GM21576 (cell line): ENCODE data around the gene NDNF.

Experiments used
- ATAC-seq: cut with Tn5 transposase; IDR thresholded peaks from one replicate; pipeline ENCODE4 v1.9.1; 2021; ENCODE audit warnings: mild to moderate bottlenecking, moderate library complexity; ENCODE audit not compliant: unreplicated experiment

Gene NDNF, protein sequence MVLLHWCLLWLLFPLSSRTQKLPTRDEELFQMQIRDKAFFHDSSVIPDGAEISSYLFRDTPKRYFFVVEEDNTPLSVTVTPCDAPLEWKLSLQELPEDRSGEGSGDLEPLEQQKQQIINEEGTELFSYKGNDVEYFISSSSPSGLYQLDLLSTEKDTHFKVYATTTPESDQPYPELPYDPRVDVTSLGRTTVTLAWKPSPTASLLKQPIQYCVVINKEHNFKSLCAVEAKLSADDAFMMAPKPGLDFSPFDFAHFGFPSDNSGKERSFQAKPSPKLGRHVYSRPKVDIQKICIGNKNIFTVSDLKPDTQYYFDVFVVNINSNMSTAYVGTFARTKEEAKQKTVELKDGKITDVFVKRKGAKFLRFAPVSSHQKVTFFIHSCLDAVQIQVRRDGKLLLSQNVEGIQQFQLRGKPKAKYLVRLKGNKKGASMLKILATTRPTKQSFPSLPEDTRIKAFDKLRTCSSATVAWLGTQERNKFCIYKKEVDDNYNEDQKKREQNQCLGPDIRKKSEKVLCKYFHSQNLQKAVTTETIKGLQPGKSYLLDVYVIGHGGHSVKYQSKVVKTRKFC

DNA sequence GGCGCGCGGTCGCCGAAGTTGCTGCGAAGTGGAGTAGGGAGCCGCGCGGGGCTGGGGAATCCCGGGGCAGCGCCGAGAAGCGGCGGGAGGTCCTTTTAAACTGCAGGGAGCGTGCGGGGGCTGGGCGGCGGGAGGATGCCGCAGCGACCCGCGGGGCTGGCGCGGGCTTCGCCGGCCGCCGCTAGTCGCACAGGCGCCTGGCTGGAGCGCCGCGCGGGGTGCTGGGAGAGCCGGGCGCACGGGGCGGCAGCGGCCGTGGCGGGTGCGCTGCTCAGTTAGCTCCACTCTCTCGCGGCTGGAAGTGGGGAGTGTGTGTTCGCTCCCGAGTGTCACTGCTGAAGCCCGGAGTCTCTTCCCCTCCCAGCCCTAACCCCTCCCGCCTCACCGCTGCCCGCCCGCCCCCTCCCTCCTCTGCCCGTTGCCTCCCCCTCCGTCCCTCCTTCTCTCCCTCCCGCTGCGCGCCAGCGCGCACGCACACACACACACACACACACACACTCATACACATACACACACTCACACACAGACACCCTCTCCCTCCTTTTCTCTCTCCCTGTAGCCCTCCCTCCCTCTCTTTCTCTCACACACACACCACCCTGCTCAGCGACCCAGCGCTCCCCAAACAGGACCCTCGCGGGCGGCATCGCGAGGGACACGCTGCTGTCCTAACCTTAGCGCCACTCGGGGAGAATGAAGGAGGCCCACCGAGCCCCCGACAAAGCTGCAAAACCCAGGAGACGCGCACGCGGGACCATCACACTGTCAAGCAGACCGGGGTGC, at the start of gene NDNF:
NDNF (minus strand) TSS at position 312 of the 780 bp plus-strand sequence. CDS start 26,698 bp downstream, outside the sequence.
- ATAC-seq, result no peak

GRCh38 chr4:121119715-121120114, 47.4 kb upstream of the NDNF start:
- no peak for ATAC-seq

DNA sequence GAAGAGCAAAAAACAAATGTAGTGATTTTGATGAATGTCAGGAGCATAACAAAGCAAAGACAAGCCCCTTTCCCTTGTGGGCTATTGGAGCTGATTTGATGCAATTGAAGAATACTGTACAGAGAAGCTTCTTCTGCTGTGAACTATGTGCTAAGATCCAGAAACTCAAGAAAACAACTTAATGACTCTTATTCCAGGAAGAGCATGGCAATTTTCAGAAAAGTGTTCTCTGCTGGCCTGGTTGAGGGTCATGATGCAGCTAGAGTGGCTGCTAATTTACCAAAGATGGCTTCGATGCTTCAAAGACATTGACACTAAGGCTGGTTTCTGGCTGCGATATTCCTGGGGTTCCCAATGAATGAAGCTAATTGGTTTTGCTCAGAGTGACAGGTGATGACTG, 46.0 kb upstream of the NDNF start:
- ATAC-seq, result no peak

GRCh38 chr4:121114756-121115155, 42.4 kb upstream of the NDNF start:
- no peak for ATAC-seq

- no peak for ATAC-seq
Observed at GRCh38 chr4:121112530-121112929, 40.2 kb upstream of the NDNF start.

DNA sequence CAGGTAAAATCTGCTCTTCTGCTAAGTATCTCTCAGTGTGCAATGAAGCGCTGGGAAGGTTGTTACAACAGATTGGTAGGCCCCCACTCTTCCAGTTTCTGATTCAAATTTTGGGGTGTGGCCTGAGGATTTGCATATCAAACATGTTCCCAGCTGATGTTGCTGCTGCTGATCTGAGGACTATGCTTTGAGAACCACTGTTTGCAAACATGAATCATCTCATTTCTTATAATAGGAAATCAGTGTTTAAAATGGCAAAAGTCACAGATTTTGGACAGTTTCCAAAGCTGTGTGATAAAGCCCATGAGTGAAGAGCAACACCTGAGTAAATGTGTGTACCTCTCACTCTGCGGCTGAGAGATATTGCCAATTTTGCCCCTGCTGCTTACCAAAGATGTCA, 36.2 kb upstream of the NDNF start:
- ATAC-seq, result no peak

- ATAC-seq, result no peak
Observed at GRCh38 chr4:121107507-121107906, 35.2 kb upstream of the NDNF start.

DNA sequence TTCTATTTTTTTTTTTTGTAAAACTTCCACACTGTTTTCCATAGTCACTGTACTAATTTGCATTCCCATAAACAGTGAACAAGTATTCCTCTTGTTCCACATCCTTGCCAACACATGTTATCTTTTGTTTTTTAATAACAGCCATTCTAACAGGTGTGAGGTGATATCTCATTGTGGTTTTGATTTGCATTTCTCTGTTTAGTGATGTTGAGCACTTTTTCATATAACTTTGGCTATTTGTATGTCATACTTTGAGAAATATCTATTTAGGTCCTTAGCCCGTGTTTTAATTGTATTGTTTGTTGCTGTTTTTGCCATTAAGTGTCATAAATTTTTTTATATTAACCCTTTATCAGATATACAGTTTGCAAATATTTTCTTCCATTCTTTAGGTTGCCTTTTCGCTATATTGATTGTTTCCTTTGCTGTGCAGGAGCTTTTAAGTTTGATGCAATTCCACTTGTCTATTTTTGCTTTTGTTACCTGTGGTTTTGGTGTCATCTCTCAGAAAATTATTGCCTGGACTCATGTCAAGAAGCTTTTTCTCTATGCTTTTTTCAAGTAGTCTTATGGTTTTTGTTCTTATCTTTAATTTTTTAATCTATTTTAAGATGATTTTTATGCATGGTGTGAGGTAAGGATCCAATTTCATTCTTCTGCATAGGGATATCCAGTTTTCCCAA, 27.9 kb upstream of the NDNF start:
- ATAC-seq, result no peak

DNA sequence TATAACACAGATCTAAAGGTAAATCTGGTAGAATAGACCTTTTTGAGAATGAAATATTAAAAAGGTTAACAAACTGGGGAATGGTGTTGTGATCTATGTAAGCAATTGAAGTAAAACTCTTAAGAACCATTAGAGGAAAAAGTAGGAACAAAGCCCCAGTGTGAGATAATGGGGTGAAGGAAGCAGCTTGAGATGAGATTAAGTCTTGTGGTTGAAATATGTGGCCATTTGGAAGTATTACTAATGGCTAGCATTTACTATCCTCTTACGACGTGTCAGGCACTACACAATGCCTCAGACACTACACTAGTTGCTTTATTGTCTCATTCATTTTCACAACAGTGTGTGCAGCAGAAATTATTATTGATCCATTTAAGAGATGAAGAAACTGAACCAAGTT, 25.9 kb upstream of the NDNF start:
- ATAC-seq, result no peak

DNA sequence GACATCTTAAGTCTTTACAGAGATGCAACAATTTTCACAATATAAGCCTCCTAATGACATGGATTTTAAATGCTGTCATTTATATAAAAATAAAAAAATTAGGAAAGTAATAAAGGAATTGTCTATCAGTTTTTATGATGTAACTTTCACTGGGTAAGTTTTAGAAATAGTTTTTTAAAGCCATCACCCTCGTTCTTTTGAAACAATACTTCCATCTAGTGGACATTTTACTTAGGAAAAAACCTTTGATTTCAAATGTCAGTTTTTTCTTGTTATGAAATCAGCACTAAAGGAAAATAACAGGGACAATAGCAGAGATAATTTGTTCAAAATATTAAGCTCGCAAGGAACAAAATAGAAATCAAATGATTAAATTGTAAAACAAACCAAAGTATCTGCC, 24.3 kb upstream of the NDNF start:
- no peak for ATAC-seq

- ATAC-seq, result no peak
Observed at GRCh38 chr4:121096191-121096590, 23.9 kb upstream of the NDNF start.

GRCh38 chr4:121094297-121094966, 22.1 kb upstream of the NDNF start:
- no peak for ATAC-seq

DNA sequence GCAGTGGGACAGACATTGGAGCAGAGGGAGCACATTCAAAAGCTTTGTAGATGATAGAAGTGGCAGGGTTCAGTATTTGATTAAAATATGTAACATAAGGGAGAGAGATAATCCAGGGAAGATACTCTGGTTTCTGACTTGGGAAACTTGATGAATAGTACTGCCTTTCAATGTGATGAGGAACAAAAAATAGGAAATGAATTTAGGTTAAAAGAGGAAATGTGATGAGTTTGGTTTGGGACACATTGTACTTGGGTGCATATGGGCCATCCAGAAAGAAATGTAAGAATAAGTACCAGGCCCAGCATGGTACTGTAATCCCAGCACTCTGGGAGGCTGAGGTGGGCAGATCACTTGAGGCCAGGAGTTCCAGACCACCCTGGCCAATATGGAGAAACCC, 20.9 kb upstream of the NDNF start:
- ATAC-seq, result no peak

DNA sequence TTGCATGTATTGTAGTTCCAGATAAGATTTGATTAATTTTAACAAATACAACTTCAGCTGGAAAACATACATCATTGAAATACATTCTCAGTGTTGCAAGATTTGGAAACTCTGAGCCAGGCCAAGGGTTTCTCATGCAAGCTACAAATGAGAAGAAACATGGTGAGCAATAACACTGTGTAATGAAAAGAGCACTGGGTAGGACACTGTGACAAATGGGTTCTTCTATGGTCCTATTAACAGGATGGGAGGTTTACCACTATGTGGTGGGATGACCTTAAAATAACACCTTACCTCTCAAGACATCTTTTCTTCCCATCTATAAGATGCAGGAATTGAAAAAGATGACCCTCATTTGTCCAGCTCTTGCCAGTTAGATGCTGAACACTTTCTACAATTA, 19.6 kb upstream of the NDNF start:
- no peak for ATAC-seq

DNA sequence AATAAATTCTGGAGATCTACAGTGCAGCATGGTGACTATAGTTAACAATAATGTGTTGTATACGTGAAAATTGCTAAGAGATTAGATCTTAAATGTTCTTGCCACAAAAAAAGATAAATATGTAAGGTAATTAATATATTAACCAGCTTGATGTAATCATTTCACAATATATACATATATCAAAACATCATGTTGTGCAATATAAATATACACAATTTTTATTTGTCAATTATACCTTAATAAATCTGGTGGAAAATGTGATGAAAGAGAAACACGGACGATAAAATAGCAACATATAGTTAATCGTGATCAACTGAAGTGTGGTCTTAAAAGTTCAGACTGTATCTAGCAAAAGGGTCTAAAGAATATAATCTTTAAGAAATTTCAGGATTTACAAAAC, 16.5 kb upstream of the NDNF start:
- no peak for ATAC-seq

GRCh38 chr4:121079376-121079775, 7.0 kb upstream of the NDNF start:
- no peak for ATAC-seq

DNA sequence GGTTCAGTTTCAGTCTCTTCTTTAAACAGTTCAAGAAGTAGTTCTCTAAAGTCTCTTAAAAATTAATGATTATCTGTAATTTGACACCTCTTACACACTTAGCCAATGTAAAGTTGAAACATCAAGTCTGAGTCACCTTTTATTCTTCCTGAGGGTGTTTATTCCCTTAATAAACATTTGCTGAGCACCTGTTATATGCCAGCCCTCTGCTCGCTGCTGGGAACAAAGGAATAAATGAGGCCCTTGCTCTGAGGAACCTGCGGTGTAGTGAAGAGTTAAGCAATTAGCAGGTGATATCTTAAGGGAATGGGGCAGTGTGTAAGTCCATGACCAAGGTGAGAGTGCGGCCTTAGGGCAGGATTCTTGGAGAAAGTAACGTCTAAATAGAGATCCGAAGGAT, 5.2 kb upstream of the NDNF start:
- no peak for ATAC-seq

DNA sequence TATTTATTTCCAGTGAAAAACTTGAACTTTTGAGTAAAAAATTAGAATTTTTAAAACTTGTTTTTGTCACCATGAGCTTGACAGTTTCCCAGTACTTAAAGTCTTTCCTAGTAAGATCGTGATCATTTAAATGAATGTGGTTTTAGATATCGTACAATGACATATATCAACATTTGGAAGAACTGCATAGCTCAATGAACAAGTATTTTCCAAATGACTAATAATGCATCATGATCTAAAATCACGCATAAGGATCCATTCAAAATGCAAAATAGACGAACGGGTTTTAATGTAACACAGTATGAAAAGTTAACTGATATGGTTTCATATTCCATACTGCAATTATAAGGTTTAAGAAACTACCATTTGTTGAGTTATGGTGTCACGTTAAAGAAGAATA, 4.1 kb upstream of the NDNF start:
- no peak for ATAC-seq

GRCh38 chr4:121073672-121074381, 1.5 kb upstream of the NDNF start:
- ATAC-seq, result no peak

GRCh38 chr4:121073004-121073435, 685 bp upstream of the NDNF start:
- ATAC-seq, result no peak
